ENCODE measurements around the gene MYO15B. TPM values are rescaled to one million over a fixed set of nuclear protein-coding genes. Genes with fewer than 3 reads are reported as not detected.

The MYO15B gene
- total and polyA plus RNA-seq, 2 of the 4 experiments (the other 2 are of a cell fraction) = 0.18 to 0.65 TPM

DNA sequence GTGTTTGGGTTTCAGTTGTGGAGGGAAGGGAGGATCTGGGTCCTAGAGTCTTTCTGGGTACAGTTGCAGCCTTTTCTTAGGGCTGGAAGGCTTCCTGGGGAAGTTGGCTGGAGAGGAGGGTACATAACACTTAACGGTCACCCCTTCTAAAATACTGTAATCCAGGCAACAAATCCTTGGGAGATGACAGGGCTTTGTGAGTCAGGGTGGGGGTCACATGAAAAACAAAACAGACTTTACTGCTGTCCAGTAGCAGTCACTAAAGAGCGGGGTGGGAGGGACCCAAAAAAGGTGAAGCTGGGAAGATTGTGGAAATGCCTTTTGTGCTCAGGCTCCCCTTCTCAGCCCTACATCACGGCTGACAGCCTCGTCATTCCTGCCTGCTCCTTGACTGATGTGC is 85.9 kb downstream of the MYO15B start:
- Histone ChIP-seq H2AFZ (replicated peaks; ENCODE audit: low read length, poor library complexity) (no peak overlapping the region), H3K9ac (ENCODE audit: low read depth, low read length) (no peak overlapping the region), H3K27ac (ENCODE audit: insufficient read depth, low read length) (no peak overlapping the region), H3K79me1 (ENCODE audit: low read depth in 1 of 2, low read length in 2 of 2) (peaks cover 36 to 55% of the 10 kb centered on the region in 2 experiments), H2BK5ac (ENCODE audit: low read depth, low read length, poor library complexity, severe bottlenecking) (no peak overlapping the region), H3K4me1 (ENCODE audit: control insufficient read depth, insufficient read depth, low read length) (no peaks in the 10 kb centered on the region), H2BK120ac (ENCODE audit: low read depth, low read length) (no peak overlapping the region), H3K36me3 (ENCODE audit: control insufficient read depth, insufficient read depth, low read length) (peaks cover 32% of the 10 kb centered on the region), H3K9me1 (ENCODE audit: insufficient read depth, low read length) (no peaks in the 10 kb centered on the region), H3K23ac (ENCODE audit: low read depth, low read length) (no peak overlapping the region), H4K5ac (ENCODE audit: low read depth, low read length) (no peak overlapping the region), H3K56ac (ENCODE audit: extremely low read depth, insufficient read depth, low read length) (no peak overlapping the region), H3K4ac (ENCODE audit: low read depth, low read length) (no peak overlapping the region), H2BK20ac (ENCODE audit: low read depth, low read length) (no peak overlapping the region), H2BK15ac (ENCODE audit: low read depth, low read length) (no peak overlapping the region), H3K14ac (replicated peaks; ENCODE audit: low read depth, low read length) (no peak overlapping the region), H2AK9ac (replicated peaks; ENCODE audit: low read depth, low read length, poor library complexity) (no peak overlapping the region), H3K18ac (ENCODE audit: low read depth, low read length) (no peak overlapping the region), H3K9me3 (ENCODE audit: control insufficient read depth, insufficient read depth, low read length) (no peaks in the 10 kb centered on the region), H3K4me2 (ENCODE audit: low read depth, low read length) (no peak overlapping the region), H4K20me1 (ENCODE audit: insufficient read depth, low read length) (peaks cover 17% of the 10 kb centered on the region; the same call in 1 of the 2 replicates), H3K27me3 (ENCODE audit: control insufficient read depth, insufficient read depth, low read length) (no peaks in the 10 kb centered on the region), H4K91ac (ENCODE audit: insufficient read depth, low read depth, low read length) (no peak overlapping the region), H2AK5ac (ENCODE audit: low read depth, low read length) (no peak overlapping the region), H3K4me3 (ENCODE audit: insufficient read depth, low read depth, low read length) (no peak overlapping the region), H4K8ac (ENCODE audit: low read depth in 2 of 2, low read length in 2 of 2) (no peak overlapping the region)
- dilution Hi-C loops (cut with HindIII; ENCODE audit: low sequenced_read_pairs, unreplicated experiment) = no loop called here
- no TSS peak for BruUV-seq (replicated peaks)
- in situ Hi-C loops (cut with MboI; ENCODE audit: low sequenced_read_pairs) = loop anchor here (5.0 kb wide), 1 partner anchor 74 kb away; no protein-coding TSS in a partner anchor
- intact Hi-C loops (cut with micrococcal nuclease) = no loop called here
- no peak for ATAC-seq (ENCODE audit: low read depth)
- POLR2A ChIA-PET (ENCODE audit: unreplicated experiment) = no interaction called here
- no peak for DNase-seq
- WGBS, 2 experiments (ENCODE audit: extremely low coverage in 2 of 2, insufficient read length in 1 of 2) = no CpG with 5 or more reads among the region's 4 CpGs
- CTCF ChIA-PET = interaction anchor here (1.9 to 2.1 kb wide), 2 partner anchors 40 to 80 kb away, joined by 8 to 9 read pairs; partner anchors contain the start of gene SMIM5
- TF ChIP-seq CHD1 (IDR thresholded peaks at IDR 0.05; ENCODE audit: low read depth, low read length) (no peak), CEBPB (IDR thresholded peaks at IDR 0.05; ENCODE audit: low read depth, low read length) (no peak), SMC3 (IDR thresholded peaks at IDR 0.05; ENCODE audit: low read depth, low read length) (no peak), RAD21 (IDR thresholded peaks at IDR 0.05; ENCODE audit: low read length) (no peak), RCOR1 (IDR thresholded peaks at IDR 0.05; ENCODE audit: insufficient replicate concordance, low read length) (no peak), MAZ (IDR thresholded peaks at IDR 0.05; ENCODE audit: borderline replicate concordance, low read depth, low read length) (no peak), FOS (IDR thresholded peaks at IDR 0.05; ENCODE audit: low read depth, low read length) (no peak), MXI1 (IDR thresholded peaks at IDR 0.05; ENCODE audit: borderline replicate concordance, low read depth, low read length) (no peak), NFE2L2 (IDR thresholded peaks at IDR 0.05; ENCODE audit: low read depth, low read length) (no peak)
- TF ChIP-seq, protein P1, sequence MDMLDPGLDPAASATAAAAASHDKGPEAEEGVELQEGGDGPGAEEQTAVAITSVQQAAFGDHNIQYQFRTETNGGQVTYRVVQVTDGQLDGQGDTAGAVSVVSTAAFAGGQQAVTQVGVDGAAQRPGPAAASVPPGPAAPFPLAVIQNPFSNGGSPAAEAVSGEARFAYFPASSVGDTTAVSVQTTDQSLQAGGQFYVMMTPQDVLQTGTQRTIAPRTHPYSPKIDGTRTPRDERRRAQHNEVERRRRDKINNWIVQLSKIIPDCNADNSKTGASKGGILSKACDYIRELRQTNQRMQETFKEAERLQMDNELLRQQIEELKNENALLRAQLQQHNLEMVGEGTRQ (IDR thresholded peaks at IDR 0.05; ENCODE audit: low read depth, low read length) = no peak
- TF ChIP-seq, protein P2, sequence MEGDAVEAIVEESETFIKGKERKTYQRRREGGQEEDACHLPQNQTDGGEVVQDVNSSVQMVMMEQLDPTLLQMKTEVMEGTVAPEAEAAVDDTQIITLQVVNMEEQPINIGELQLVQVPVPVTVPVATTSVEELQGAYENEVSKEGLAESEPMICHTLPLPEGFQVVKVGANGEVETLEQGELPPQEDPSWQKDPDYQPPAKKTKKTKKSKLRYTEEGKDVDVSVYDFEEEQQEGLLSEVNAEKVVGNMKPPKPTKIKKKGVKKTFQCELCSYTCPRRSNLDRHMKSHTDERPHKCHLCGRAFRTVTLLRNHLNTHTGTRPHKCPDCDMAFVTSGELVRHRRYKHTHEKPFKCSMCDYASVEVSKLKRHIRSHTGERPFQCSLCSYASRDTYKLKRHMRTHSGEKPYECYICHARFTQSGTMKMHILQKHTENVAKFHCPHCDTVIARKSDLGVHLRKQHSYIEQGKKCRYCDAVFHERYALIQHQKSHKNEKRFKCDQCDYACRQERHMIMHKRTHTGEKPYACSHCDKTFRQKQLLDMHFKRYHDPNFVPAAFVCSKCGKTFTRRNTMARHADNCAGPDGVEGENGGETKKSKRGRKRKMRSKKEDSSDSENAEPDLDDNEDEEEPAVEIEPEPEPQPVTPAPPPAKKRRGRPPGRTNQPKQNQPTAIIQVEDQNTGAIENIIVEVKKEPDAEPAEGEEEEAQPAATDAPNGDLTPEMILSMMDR (conservative IDR thresholded peaks at IDR 0.05; ENCODE audit: low read depth, low read length) = no peak
- TF ChIP-seq, protein P3, sequence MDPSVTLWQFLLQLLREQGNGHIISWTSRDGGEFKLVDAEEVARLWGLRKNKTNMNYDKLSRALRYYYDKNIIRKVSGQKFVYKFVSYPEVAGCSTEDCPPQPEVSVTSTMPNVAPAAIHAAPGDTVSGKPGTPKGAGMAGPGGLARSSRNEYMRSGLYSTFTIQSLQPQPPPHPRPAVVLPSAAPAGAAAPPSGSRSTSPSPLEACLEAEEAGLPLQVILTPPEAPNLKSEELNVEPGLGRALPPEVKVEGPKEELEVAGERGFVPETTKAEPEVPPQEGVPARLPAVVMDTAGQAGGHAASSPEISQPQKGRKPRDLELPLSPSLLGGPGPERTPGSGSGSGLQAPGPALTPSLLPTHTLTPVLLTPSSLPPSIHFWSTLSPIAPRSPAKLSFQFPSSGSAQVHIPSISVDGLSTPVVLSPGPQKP (IDR thresholded peaks at IDR 0.05; ENCODE audit: borderline replicate concordance, low read depth, low read length) = no peak

All from IMR-90 (cell line).